ENCODE data around the gene ZBTB39. TPM values are rescaled to one million over a fixed set of nuclear protein-coding genes. Genes with fewer than 3 reads are reported as not detected.

ZBTB39 gene
- total and polyA plus RNA-seq, 2 of the 13 experiments (the other 11 are each of a cell fraction or from before 2014, with no cell fraction given) = 6.5 to 6.9 TPM

- CTCF ChIA-PET (ENCODE audit: low intra/inter-chr PET ratio, low total read pairs) = no interaction called here
- no TSS peak for BruUV-seq (replicated peaks)
- Histone ChIP-seq H3K36me3 (replicated peaks in 1 of 2; ENCODE audit: control insufficient read depth in 1 of 2, insufficient read depth in 2 of 2, low read length in 2 of 2) (no peaks in the 10 kb centered on the region), H3K9me3 (ENCODE audit: low read length) (no peaks in the 10 kb centered on the region), H2AFZ (ENCODE audit: low read length) (no peak overlapping the region), H3K27ac (ENCODE audit: extremely low read length, insufficient read depth, low read length) (no peak overlapping the region), H3K79me2 (ENCODE audit: insufficient read depth, low read length) (peaks cover 2% of the 10 kb centered on the region), H4K20me1 (ENCODE audit: insufficient read depth, low read length) (no peaks in the 10 kb centered on the region), H3K4me2 (ENCODE audit: low read depth, low read length) (no peak overlapping the region), H3K27me3 (ENCODE audit: control insufficient read depth in 1 of 2, insufficient read depth in 2 of 2, low read length in 2 of 2) (peaks cover 3 to 35% of the 10 kb centered on the region in 2 experiments; a peak in 3 of 5 replicates), H3K4me3 (replicated peaks in 1 of 3; ENCODE audit: insufficient read depth in 1 of 3, low read depth in 2 of 3, low read length in 3 of 3) (no peak overlapping the region), H3K9ac (ENCODE audit: insufficient read depth, low read depth, low read length) (no peak overlapping the region), H3K4me1 (ENCODE audit: insufficient read depth, low read length) (peaks cover 31% of the 10 kb centered on the region)
- POLR2A ChIA-PET = no interaction called here
- 82% methylated on average over 4 of the region's 4 CpGs for WGBS (ENCODE audit: low lambda C conversion rate)
- FAIRE-seq (no peak), DNase-seq (ENCODE audit: low spot score) (no peak), ATAC-seq (no peak)
- in situ Hi-C loops (cut with HindIII; ENCODE audit: extremely low pct_ligation_motif_present, low pct_unique_long_range_greater_than_20kb) (no loop called here), intact Hi-C loops (cut with micrococcal nuclease; ENCODE audit: unreplicated experiment) (no loop called here)
- TF ChIP-seq ZFX (CRISPR knock-in tag; IDR thresholded peaks at IDR 0.05; ENCODE audit: low read depth) = no peak
- no peak for TF ChIP-seq ZBTB44 (CRISPR knock-in tag; IDR thresholded peaks at IDR 0.05)
- no peak for TF ChIP-seq TP53 (CRISPR knock-in tag; conservative IDR thresholded peaks at IDR 0.05)
- TF ChIP-seq CENPT (CRISPR knock-in tag; IDR thresholded peaks at IDR 0.05; ENCODE audit: low read depth) = no peak
- TF ChIP-seq ARNTL (CRISPR knock-in tag; IDR thresholded peaks at IDR 0.05) = no peak
- TF ChIP-seq ZFAT (CRISPR knock-in tag; conservative IDR thresholded peaks at IDR 0.05) = no peak
- no peak for TF ChIP-seq U2AF1 (optimal IDR thresholded peaks at IDR 0.05; ENCODE audit: low read depth, low read length)
- TF ChIP-seq BORCS8-MEF2B (CRISPR knock-in tag; IDR thresholded peaks at IDR 0.05) = no peak
These were observed 4.4 kb upstream of the ZBTB39 start for GRCh38 chr12:57010627-57011247.
